GOT3 (cell line): ENCODE measurements around the gene ADGRA3.
"Not testable (repeated sequence)": the region's sequence is repeated elsewhere in the genome, so short reads cannot be mapped to it uniquely, and the experiment has no call there.

Experiments
- DNase-seq: peaks from one replicate; lab custom pipeline; 2025; ENCODE audit warnings: mixed read lengths; lab: John Stamatoyannopoulos, UW

ADGRA3 gene

DNA sequence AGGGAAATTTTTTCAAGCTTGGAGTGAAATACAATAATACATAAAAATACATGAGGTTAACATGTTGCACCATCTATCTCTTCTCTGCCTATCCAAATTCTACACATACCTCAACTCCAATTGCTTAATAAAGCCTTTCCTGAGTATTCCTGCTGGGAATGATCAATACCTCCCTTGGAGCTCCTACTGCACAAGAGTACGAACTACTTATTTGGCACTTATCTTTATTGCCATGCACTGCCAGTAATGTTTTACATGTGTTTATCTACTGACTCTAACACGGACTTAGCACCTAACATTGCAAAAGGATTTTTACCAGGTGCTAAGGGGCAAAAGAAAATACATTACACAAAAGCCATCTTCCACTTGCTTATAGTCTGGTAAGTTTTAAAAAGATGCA is 80.2 kb downstream of the ADGRA3 start:
- DNase-seq = no peak

DNA sequence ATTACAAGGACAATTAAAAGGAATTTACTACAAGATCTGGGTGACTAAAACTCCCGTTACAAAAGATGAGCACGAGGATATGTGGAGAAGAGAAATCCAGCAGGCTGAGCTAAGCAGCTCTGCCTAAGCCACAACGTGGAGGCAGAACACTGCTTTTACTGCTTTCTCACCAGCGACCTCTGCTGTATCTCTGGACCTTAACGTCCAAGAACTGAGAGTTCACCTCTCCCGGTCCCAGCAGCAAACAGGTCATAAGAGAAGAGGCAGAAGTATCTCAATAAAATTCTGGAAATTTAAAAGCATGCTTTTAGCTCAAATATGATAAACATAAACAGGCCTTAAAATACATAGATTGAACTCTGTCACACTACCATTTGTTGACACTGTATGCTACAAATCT is 81.0 kb downstream of the ADGRA3 start:
- DNase-seq = no peak

DNA sequence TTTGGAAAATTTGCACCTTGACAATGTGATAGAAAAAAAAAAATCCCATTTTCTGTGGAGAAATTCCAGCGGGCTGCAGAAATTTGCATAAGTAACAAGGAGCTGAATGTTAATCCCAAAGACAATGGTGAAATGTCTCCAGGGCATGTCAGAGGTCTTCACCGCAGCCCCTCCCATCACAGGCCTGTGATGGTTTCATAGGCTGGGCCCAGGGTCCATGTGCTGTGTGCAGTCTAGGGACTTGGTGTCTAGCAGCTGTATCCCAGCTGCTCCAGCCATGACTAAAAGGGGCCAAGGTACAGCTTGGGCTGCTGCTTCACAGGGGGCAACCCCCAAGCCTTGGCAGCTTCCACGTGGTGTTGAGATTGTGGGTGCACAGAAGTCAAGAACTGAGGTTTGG is 85.2 kb downstream of the ADGRA3 start:
- DNase-seq = no peak

DNA sequence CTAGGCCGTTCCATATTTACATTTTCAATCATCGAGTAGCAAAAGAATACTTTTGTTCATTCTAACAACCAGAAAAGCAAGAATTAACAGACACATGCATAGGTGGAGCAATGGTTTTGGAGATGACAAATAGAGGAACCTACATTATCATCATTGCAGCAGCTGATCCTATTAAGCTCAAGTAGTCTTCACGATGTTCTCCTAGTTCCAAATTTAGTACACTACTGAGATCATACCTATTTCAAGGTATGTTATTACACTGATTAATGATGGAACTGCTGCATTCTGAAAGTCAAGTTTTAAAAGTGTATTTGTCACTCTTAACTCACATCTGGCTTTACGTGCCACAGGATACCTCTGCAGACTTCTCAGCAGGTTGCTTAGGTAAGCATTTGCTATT is 87.4 kb downstream of the ADGRA3 start:
- DNase-seq = no peak

DNA sequence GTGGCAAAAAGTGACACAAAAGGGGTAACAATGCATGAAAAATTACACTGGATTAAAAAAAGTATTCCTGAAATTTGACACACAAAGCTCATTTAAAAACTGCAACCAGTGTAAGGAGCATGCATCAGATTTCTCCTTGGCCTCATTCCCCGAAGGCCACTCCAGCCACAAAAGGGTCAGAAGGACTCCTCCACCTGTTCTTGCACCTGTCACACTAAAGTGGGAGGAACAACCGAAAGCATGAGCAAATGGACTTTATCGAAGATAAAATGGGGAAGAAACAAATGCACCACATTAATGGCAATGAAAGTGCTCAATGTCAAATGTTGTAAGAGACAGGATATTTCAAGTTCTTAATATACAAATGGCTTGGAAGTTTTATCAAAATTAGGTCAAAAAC is 88.2 kb downstream of the ADGRA3 start:
- DNase-seq = no peak

DNA sequence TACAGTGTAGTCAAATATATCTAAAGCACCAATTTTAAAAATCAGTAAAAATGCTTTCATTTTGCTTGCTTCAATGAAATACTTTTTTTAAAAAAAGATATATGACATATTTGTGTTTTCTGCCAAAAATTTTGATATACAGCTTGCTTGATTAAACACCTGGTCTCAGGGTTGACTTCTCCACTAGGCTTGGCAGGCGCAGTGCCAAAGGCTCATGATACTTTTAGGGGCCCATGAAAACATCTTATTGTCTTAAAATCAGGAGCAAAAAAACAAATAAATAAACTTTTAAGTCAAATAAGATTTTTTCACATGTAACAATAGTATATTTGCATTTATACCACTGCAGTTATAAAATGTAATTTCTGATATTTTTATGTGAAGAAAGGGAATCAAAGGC is 95.6 kb downstream of the ADGRA3 start:
- no peak for DNase-seq

DNA sequence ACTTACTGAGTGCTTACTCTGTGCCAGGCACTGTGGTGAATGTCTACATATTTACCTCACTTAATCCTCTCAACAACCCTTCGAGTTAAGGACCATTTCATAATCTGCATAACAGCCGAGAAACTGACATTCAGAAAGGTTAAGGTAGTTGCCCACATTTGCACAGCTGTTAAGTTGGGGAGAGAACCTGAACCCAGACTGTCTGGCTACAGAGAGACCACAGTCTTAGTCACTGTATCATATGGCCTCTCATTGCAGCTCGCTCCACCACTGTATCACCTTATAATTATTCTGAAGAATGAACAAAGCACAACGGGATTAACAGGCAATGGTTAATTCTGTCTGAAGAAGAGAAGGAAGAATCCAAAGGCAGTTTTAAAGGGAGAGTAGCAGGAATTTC is 98.5 kb downstream of the ADGRA3 start:
- no peak for DNase-seq

DNA sequence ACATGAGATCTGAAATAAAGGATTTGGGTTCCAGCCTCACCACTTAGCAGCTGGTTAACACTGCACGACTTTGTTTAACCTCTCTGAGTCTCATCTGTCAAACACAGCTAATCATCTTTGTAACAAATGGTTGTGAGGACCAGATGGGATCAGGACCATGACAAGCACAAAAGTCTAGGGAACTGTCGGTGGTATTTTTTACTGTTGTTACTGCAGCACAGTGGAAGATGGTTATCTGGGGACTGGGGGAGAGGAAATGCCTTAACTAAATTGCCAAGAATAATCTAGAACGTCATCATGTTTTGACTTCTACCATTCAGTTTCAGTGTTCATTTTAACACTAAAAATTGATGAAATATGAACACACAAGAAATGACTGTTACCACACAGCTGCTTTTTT is 99.5 kb downstream of the ADGRA3 start:
- DNase-seq = no peak

DNA sequence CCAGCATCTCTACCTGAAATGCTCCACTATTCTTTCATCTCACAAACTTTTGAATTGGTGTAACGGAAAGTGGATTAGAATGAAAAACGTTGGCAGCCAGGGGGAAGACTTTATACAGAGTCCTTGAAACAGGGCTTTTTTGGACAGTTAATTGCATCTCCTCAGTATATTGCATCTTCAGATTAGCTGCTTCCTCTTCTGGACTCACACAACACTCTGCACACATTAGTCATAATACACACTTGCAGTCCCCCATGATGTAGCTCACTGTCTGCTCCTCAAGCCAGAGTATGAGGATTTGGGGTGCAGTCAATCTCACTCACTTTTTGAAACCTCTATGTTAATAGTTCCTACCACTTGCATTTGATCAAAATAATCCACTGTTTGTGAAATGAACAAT is 101.0 kb downstream of the ADGRA3 start:
- DNase-seq = no peak

DNA sequence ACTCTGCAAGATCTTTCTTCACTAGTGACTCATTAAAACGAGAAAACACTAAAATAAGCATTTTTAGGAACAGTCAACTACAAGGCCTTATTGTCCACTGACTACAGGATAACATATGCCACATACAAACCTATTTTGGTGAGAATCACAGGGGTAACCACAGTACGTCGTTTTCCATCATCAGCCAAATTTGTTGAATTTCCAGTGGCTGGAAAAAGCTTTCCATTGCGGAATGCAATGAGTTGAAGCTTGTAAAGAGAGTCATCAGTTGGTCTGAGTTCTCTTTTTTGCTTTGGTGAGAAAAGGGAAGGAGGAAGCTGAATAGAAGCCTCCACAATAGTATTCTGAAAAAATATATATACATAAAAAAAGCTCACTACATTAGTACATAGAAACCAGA is 102.4 kb downstream of the ADGRA3 start:
- DNase-seq = no peak

DNA sequence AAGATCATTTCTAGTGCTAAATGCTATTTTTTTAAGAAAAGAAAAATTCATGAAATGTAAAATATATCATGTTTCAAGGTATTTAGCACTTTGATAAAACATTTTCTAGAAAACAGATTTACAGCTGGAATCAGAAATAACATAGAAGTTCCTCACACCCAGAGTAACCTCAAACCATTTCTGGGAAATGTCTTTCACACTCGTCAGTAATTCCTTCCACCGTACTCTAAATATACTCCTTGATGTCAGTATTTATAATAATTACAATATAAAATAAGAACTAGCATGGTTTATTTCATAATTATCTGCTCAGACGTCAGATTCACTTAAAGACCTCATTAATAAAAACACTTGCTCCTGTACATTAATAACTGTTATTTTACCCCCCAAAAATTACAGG is 103.9 kb downstream of the ADGRA3 start:
- no peak for DNase-seq

DNA sequence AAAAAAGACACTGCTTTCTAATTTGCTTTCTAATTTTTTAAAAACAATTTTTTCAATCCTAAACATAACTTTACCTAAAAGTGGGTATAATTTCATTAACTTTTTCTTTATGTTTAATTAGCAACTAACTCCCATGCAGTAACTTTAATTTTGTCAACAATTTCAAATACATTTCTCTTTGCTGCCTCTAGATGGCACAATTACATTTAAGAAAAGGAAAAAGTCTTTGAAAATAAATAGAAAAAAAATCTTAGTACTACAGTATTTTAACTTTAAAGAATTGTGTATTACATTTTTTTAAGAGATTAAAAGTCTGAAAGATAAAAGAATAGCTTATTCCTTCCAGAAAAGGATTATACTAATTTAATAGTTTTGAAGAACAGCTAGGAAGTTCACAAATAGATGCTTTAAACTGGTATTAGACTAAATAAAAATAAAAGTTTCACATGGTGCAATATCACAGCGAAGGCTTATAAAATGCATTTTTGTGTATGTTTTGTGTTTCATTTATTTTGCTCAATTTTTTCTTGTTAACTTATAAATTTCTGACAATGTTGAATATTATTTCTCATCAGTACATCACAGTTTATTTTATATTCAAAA is 105.1 kb downstream of the ADGRA3 start:
- DNase-seq = no peak

DNA sequence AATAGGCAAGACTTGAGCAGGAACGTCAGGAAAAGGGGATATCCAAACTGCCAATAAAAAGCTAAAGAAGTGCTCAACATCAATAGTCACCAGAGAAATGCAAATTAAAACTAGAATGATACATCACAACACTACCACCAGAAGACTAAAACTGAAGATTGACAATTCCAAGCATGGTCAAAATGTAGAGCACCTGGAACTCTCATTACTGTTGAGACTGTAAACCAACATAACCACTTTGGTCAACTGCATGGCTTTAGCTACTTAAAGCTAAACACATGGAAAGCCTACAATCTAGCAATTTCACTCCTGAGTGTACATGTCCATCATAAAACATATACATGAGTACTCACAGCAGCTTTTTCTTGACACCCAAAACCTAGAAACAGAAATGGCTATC is 107.4 kb downstream of the ADGRA3 start:
- no peak for DNase-seq

DNA sequence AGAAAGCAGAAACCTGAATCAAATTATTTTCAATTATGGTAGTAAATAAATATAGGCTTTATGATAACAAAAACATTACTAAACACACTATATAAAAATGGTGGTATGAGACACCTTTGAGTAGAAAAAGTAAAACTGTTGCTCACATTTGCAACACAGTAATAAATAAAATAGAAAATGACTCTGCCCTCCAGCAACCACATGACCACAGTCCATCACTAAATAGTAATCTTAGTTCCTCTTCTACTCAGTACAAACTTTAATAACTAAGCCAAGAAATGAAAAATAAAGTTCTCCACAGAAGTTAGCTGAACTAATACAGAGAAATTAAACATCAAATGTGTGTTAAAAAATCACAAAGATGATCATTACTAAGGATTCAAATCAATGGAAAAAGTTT is 108.5 kb downstream of the ADGRA3 start:
- DNase-seq = no peak

DNA sequence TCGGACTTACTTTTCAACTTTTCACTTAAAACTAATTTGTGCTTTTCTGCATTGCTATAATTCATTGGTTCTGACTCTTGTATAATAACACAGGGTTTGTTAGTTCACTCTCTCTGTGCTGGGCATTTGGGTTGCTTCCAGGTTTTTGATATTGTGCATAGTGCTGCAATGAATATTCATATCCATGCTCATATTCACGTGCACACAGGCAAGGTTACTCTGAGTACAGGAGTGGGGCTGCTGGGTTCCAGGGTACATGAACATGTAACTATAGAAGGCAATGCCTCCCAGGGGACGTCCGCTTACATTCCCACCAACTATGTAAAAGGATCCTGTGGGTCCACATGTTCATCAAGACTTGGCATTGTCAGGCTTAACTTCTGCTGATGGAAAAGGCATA is 117.2 kb downstream of the ADGRA3 start:
- no peak for DNase-seq

DNA sequence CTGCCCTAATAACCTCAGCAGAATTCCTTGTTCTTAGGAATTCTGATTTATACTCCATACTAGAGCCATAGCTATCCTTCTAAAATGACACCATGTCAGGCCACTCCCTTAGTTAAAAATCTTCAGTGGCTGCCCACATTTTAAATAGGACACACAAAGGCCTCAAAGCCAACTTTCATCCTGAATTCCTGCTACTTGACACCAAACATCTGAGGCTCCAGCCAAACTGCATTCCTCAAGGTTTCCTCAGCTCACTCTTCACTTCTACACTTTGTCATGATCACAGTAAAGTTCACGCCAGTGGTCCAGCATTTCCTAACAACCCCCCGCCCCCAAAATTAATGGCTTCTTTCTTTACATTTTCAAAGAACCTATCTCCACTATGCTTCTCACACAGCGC is 124.3 kb downstream of the ADGRA3 start:
- DNase-seq = no peak

DNA sequence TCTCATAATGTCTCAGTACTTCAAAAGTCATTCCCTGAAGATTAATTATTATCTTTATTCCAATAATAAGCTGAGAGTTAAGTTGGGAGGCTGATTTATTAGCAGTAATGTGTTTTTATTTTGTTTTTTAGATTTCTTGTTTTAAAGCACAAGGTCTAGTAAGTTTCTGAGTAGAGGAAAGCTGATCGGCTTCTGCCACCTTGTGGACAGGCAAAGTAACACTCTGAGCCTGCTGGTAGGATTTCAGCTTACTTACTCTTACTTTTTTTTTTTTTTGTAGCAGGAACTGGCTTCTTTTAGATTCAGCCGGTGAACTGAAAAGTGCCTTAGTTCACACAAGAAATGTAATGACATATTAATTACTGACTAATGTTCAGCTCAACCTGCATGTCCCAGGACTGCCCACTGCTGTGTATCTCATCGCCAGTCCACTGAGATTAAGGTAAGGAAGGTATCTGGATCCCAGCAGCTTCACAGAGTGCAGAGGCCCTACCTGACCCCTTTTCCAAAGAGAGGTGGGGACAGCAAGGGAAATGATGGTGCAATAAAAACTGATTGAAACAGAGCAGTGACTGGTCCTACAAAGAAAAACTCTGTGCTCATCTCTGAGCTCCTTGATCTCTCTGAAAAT is 126.5 kb downstream of the ADGRA3 start:
- DNase-seq = peak; percentile 2

DNA sequence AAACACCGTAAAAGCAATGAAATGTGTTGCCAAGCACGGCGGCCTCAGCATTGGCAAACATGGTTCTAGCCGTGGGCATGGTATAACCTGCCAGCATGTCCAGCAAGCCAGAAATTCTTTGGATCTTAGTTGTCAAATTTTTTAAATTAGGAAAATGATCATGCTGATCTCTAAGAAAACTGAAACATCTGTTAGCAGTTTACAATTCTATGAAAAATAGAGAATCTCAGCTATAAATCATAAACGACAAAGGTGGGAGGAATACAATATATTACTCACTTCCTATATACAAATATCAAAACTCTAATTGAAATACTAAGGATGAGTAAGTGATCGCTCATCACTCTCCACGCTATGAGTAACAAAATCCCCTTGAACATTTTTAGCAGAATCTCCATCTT is 130.3 kb downstream of the ADGRA3 start:
- no peak for DNase-seq

DNA sequence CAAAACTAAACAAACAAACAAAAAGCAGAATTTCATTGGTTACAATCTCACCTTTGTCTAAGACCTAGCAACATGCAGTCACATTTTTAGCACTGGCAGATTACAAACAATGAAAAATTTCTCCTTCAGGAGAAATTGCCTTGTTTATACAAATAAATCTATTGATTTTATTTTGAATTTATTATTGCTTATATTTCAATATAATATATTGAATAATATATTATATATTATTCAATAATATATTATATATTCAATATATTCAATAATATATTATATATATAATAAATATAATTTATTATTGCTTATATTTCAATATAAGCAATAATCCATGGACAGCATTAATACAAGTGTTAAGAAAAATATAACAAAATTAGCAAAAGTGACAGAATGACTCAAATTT is 131.7 kb downstream of the ADGRA3 start:
- no peak for DNase-seq

DNA sequence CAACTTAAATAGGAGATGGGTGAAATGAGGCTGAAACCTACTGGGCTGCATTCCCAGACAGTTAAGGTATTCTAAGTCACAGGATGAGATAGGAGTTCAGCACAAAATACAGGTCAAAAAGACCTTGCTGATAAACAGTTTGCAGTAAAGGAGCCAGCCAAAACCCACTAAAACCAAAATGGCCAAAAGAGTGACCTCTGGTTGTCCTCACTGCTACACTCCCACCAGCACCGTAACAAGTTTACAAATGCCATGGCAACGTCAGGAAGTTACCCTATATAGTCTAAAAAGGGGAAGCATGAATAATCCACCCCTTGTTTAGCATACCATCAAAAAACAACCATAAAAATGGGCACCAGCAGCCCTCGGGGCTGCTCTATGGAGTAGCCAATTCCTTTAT is 133.7 kb downstream of the ADGRA3 start:
- DNase-seq = not testable (repeated sequence)

DNA sequence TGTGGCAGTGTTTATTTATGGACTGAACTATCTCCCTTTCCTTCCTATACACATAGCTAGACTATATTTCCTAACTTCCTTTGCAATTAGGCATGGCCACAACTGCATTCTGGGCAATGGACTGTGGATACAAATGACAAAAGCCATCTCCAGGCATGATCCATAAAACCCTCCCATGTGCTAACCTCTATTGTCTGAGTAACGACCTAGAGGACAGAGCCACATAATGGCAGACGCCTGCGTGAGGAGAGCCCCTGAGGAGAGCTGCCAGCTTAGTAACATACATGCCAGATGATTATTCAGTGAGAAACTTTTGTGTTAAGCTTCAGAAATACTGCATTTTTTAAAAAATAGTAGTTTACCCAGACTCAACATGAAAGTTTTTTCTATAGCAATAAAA is 142.9 kb downstream of the ADGRA3 start:
- DNase-seq = no peak

DNA sequence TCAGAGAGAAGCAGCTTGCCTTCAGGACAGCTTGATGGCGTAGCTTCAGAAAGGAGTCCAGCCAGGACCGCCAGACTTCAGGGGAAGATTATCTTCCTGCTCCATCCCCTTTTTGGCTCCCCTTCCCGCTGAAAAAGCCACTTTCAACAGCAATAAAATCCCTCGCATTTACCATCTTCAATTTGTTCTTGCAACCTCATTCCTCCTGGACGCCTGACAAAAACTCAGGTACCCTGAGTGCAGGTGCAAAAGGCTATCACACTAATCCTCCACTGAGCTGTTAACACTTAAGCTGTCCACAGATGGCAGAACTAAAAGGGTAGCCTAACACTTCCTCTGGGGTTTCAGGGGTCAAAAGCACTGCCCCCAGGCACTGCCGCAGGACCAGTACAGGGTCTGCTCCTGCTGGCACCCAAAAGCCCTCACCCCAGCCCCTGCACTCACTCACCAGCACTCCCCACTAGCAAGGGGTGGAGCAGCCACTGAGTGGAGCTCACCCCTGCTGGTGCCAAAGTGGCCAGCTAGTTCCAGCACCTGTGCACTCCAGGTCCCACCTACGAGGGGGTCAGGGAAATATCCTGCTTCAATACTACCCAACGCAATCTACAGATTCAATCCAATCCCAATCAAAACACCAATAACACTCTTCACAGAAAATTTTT is 145.8 kb downstream of the ADGRA3 start:
- DNase-seq = no peak

DNA sequence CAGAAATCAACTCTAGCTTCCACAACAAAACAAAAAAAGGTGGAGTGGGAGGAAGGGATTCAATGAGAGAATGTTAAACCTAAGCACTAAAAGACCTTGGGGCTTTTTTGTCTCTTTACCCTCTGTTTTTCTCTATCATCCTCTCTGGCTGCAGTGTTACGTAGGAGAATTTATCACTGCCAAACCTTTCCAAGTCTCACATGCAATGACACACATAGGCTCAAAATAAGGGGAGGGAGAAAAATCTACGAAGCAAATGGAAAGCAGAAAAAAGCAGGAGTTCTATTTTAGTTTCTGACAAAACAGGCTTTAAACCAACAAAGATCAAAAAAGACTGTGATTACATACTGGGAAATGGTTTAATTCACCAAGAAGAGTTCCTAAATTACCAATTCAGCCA is 152.1 kb downstream of the ADGRA3 start:
- DNase-seq = no peak

DNA sequence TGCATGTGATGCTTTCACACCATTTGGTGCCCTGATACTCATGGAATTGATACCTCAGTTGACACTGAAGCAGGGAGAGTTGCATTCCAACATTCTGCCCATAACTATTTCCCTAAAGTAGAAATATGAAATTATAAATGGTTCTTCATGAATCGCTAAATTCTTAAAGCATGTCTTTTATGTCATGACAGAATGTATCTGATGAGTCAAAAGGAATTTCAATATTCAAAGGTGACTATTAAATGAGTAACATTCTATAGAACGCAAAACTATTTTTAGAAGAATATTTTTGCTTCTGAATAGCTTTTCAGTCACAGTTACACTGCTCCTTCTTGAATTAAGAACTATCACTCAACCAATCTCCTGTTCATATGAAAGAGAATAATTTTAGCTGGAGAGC is 152.8 kb downstream of the ADGRA3 start:
- no peak for DNase-seq
